OCI-LY1 (cell line): Measurements from ENCODE around the gene TTPAL.

ENCODE experiments used
- H2AFZ ChIP-seq: fragments of 200-600 bp; sonication (generic), shearing (Covaris generic); 2 replicates; pipeline ENCODE4 v1.6.0; 2014; ENCODE audit warnings: antibody characterized with exemption, mild to moderate bottlenecking, low read length
- H3F3A ChIP-seq: fragments of 200-600 bp; sonication (generic), shearing (Covaris generic); 2 replicates; pipeline ENCODE4 v1.6.0; 2014; ENCODE audit warnings: mild to moderate bottlenecking, antibody characterized with exemption, low read length, moderate library complexity; ENCODE audit not compliant: insufficient read depth
- H3K27ac ChIP-seq: fragments of 200-600 bp; sonication (generic); 2 replicates; pipeline ENCODE4 v1.5.1; 2014; ENCODE audit warnings: low read length, mixed run types, mild to moderate bottlenecking, low read depth; ENCODE audit not compliant: poor library complexity, severe bottlenecking
- H3K27me3 ChIP-seq: fragments of 200-600 bp; sonication (generic); 2 replicates; pipeline ENCODE4 v1.6.0; 2014; ENCODE audit warnings: antibody characterized with exemption, mild to moderate bottlenecking, low read length, moderate library complexity; ENCODE audit not compliant: insufficient read depth
- H3K36me3 ChIP-seq: fragments of 200-600 bp; sonication (generic); 2 replicates; pipeline ENCODE4 v1.6.1; 2014; ENCODE audit warnings: mild to moderate bottlenecking, antibody characterized with exemption, low read length, moderate library complexity, mixed read lengths; ENCODE audit not compliant: insufficient read depth
- H3K4me1 ChIP-seq: fragments of 200-600 bp; sonication (generic); 2 replicates; pipeline ENCODE4 v1.5.1; 2014; ENCODE audit warnings: mild to moderate bottlenecking, low read length, moderate library complexity; ENCODE audit not compliant: insufficient read depth, severe bottlenecking
- H3K4me2 ChIP-seq: fragments of 200-600 bp; sonication (generic), shearing (Covaris generic); 2 replicates; pipeline ENCODE4 v1.6.1; 2014; ENCODE audit warnings: low read length
- H3K4me3 ChIP-seq: fragments of 200-600 bp; sonication (generic); 2 replicates; pipeline ENCODE4 v1.5.1; 2014; ENCODE audit warnings: low read length, low read depth, mild to moderate bottlenecking, mixed read lengths; ENCODE audit not compliant: poor library complexity, severe bottlenecking
- H3K79me2 ChIP-seq: fragments of 200-600 bp; shearing (Covaris generic); 2 replicates; pipeline ENCODE4 v1.6.1; 2016; ENCODE audit warnings: mixed run types, low read length, mixed read lengths; ENCODE audit not compliant: insufficient read depth
- H3K9ac ChIP-seq: fragments of 200-600 bp; sonication (generic), shearing (Covaris generic); 2 replicates; pipeline ENCODE4 v1.6.1; 2014; ENCODE audit warnings: mild to moderate bottlenecking, low read length, mixed read lengths
- H3K9me2 ChIP-seq: fragments of 200-600 bp; sonication (generic), shearing (Covaris generic); 2 replicates; pipeline ENCODE4 v1.6.1; 2014; ENCODE audit warnings: low read depth, mild to moderate bottlenecking, low read length, mixed read lengths
- H3K9me3 ChIP-seq: fragments of 200-600 bp; shearing (Covaris generic); 2 replicates; pipeline ENCODE4 v1.6.1; 2014; ENCODE audit warnings: low read length, mixed read lengths
- H4K20me1 ChIP-seq: fragments of 200-600 bp; sonication (generic), shearing (Covaris generic); 2 replicates; pipeline ENCODE4 v1.6.0; 2016; ENCODE audit warnings: mild to moderate bottlenecking, low read length; ENCODE audit not compliant: insufficient read depth
- EZH2 ChIP-seq: fragments of 200-600 bp; sonication (generic), shearing (Covaris generic); IDR thresholded peaks from 2 replicates; pipeline ENCODE4 v1.8.0; 2017; ENCODE audit warnings: borderline replicate concordance, mixed run types, mild to moderate bottlenecking, antibody characterized with exemption, low read length, moderate library complexity, mixed read lengths
- TF ChIP-seq, protein P1 (sequence below): fragments of 200-600 bp; sonication (generic), shearing (Covaris generic); IDR thresholded peaks from 2 replicates; pipeline ENCODE4 v1.5.1; 2017; ENCODE audit warnings: mild to moderate bottlenecking, antibody characterized with exemption, low read length, moderate library complexity, mixed read lengths

TTPAL gene

DNA sequence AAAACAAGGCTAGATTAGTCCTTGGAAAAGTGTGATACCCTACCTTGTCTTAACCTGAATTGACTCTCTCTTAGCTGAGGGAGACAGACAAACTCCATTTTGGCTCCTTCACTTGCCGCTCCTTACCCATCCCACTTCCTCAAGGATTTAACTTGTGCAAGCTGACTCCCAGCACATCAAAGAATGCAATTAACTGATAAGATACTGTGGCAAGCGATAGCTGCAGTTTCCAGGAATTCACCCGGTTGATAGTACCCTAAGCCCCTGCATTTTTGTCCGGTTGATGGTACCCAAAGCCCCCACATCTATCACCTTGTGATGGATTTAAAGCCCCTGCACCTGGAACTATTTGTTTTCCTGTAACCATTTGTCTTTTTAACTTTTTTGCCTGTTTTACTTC is 48.1 kb downstream of the TTPAL start:
- Histone ChIP-seq H3K27ac (no peak overlapping the region), H3K4me2 (no peak overlapping the region), H3K9me3 (no peaks in the 10 kb centered on the region), H3K4me3 (no peak overlapping the region), H3K36me3 (no peaks in the 10 kb centered on the region), H3K9ac (no peak overlapping the region), H3K79me2 (peaks cover 30% of the 10 kb centered on the region), H3K9me2 (no peaks in the 10 kb centered on the region), H2AFZ (no peak overlapping the region), H3F3A (no peaks in the 10 kb centered on the region), H3K4me1 (peaks cover 34% of the 10 kb centered on the region), H3K27me3 (no peaks in the 10 kb centered on the region), H4K20me1 (no peaks in the 10 kb centered on the region)
- TF ChIP-seq, protein P1, sequence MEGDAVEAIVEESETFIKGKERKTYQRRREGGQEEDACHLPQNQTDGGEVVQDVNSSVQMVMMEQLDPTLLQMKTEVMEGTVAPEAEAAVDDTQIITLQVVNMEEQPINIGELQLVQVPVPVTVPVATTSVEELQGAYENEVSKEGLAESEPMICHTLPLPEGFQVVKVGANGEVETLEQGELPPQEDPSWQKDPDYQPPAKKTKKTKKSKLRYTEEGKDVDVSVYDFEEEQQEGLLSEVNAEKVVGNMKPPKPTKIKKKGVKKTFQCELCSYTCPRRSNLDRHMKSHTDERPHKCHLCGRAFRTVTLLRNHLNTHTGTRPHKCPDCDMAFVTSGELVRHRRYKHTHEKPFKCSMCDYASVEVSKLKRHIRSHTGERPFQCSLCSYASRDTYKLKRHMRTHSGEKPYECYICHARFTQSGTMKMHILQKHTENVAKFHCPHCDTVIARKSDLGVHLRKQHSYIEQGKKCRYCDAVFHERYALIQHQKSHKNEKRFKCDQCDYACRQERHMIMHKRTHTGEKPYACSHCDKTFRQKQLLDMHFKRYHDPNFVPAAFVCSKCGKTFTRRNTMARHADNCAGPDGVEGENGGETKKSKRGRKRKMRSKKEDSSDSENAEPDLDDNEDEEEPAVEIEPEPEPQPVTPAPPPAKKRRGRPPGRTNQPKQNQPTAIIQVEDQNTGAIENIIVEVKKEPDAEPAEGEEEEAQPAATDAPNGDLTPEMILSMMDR: no peak
- TF ChIP-seq EZH2: no peak

- Histone ChIP-seq H3K4me3 (no peak overlapping the region), H3K79me2 (peaks cover 6% of the 10 kb centered on the region), H2AFZ (no peak overlapping the region), H3K9me2 (no peaks in the 10 kb centered on the region), H4K20me1 (no peaks in the 10 kb centered on the region), H3K9ac (no peak overlapping the region), H3K4me2 (no peak overlapping the region), H3F3A (no peaks in the 10 kb centered on the region), H3K27me3 (no peaks in the 10 kb centered on the region), H3K4me1 (peaks cover 14% of the 10 kb centered on the region), H3K9me3 (no peaks in the 10 kb centered on the region), H3K27ac (no peak overlapping the region), H3K36me3 (no peaks in the 10 kb centered on the region)
- TF ChIP-seq EZH2: no peak
Measured at GRCh38 chr20:44526129-44526528, 50.5 kb downstream of the TTPAL start.

- H3K9ac ChIP-seq: no peak overlapping the region
- H4K20me1 ChIP-seq: no peaks in the 10 kb centered on the region
- no peak overlapping the region for H3K27ac ChIP-seq
- no peaks in the 10 kb centered on the region for H3K9me2 ChIP-seq
- no peaks in the 10 kb centered on the region for H3K36me3 ChIP-seq
- no peak overlapping the region for H3K4me3 ChIP-seq
- H3K9me3 ChIP-seq: no peaks in the 10 kb centered on the region
- peaks cover 18% of the 10 kb centered on the region for H3K4me1 ChIP-seq
- H2AFZ ChIP-seq: no peak overlapping the region
- TF ChIP-seq, protein P1: no peak
- TF ChIP-seq EZH2: no peak
- H3K79me2 ChIP-seq: no peaks in the 10 kb centered on the region
- no peak overlapping the region for H3K4me2 ChIP-seq
- H3K27me3 ChIP-seq: no peaks in the 10 kb centered on the region; the same call in 1 of the 2 replicates
- H3F3A ChIP-seq: no peaks in the 10 kb centered on the region
Measured at GRCh38 chr20:44527716-44528199, 52.1 kb downstream of the TTPAL start.

GRCh38 chr20:44528309-44528708 is 52.6 kb downstream of the TTPAL start:
- H3K36me3 ChIP-seq: no peaks in the 10 kb centered on the region
- no peak overlapping the region for H3K9ac ChIP-seq
- no peaks in the 10 kb centered on the region for H3K79me2 ChIP-seq
- H3K4me3 ChIP-seq: no peak overlapping the region
- no peak overlapping the region for H3K4me2 ChIP-seq
- H3K9me3 ChIP-seq: no peaks in the 10 kb centered on the region
- TF ChIP-seq, protein P1: no peak
- no peak for TF ChIP-seq EZH2
- no peak overlapping the region for H2AFZ ChIP-seq
- no peaks in the 10 kb centered on the region for H3K9me2 ChIP-seq
- peaks cover 17% of the 10 kb centered on the region for H3K4me1 ChIP-seq
- no peaks in the 10 kb centered on the region for H3F3A ChIP-seq
- H3K27ac ChIP-seq: no peak overlapping the region
- H4K20me1 ChIP-seq: no peaks in the 10 kb centered on the region
- no peaks in the 10 kb centered on the region; the same call in 1 of the 2 replicates for H3K27me3 ChIP-seq
